Common myeloid progenitor, CD34-positive (primary cell): Measurements from ENCODE around the gene MID1.

ENCODE experiments used
- CTCF ChIA-PET: fragments of 350-600 bp; sonication (Branson Sonifier 250); formaldehyde crosslinking; loops from one replicate; lab custom pipeline; 2021; ENCODE audit warnings: antibody characterized with exemption; lab: Charles Lee
- POLR2A ChIA-PET: fragments of 350-600 bp; sonication (Branson Sonifier 250); formaldehyde crosslinking; loops from one replicate; lab custom pipeline; 2021; ENCODE audit warnings: antibody characterized with exemption; lab: Charles Lee
- DNase-seq, 3 donors: peaks; one replicate each; pipeline versions ENCODE4 v3.0.0 to v3.0.0-alpha.2; 2013
- H3K27ac ChIP-seq, 2 experiments: 1 replicate in 1 of 2; 2 replicates in 1 of 2; pipeline ENCODE4 v1.7.0; 2013; ENCODE audit warnings: inconsistent platforms in 2 of 2, low read length in 2 of 2, mild to moderate bottlenecking in 2 of 2, low read depth in 1 of 2, moderate library complexity in 1 of 2; ENCODE audit not compliant: severe bottlenecking in 2 of 2, insufficient read depth in 1 of 2, poor library complexity in 1 of 2
- H3K27me3 ChIP-seq, 5 experiments: replicated peaks in 2 of 5; 1 replicate in 3 of 5; 2 replicates in 2 of 5; pipeline versions ENCODE4 v1.6.1 to v1.7.0; 2013; ENCODE audit warnings: low read length in 4 of 5, mild to moderate bottlenecking in 2 of 5, moderate library complexity in 2 of 5, inconsistent platforms in 1 of 5; ENCODE audit not compliant: insufficient read depth in 5 of 5, control insufficient read depth in 4 of 5
- H3K36me3 ChIP-seq, 4 experiments: 1 replicate in 2 of 4; 2 replicates in 2 of 4; pipeline versions ENCODE4 v1.6.1 to v1.7.0; 2013; ENCODE audit warnings: low read length in 3 of 4, control low read depth in 1 of 4, mild to moderate bottlenecking in 1 of 4; ENCODE audit not compliant: control insufficient read depth in 4 of 4, insufficient read depth in 4 of 4
- H3K4me1 ChIP-seq, 4 experiments: 1 replicate in 3 of 4; 2 replicates in 1 of 4; pipeline versions ENCODE4 v1.6.1 to v1.7.1; 2013; ENCODE audit warnings: low read length in 3 of 4, mild to moderate bottlenecking in 3 of 4, control low read depth in 1 of 4, inconsistent platforms in 1 of 4, moderate library complexity in 1 of 4; ENCODE audit not compliant: control insufficient read depth in 4 of 4, insufficient read depth in 4 of 4; ENCODE audit errors: control extremely low read depth in 1 of 4
- H3K4me3 ChIP-seq, 7 experiments: 1 replicate in 4 of 7; 2 replicates in 3 of 7; pipeline versions ENCODE4 v1.5.1 to v1.7.0; 2013; ENCODE audit warnings: mild to moderate bottlenecking in 7 of 7, low read length in 6 of 7, moderate library complexity in 6 of 7, inconsistent platforms in 2 of 7, low read depth in 2 of 7, control low read depth in 1 of 7; ENCODE audit not compliant: insufficient read depth in 4 of 7, control insufficient read depth in 1 of 7; ENCODE audit errors: extremely low read depth in 1 of 7
- H3K9me3 ChIP-seq, 5 experiments: 1 replicate in 4 of 5; 2 replicates in 1 of 5; pipeline versions ENCODE4 v1.6.1 to v1.7.1; 2013; ENCODE audit warnings: low read length in 4 of 5, mild to moderate bottlenecking in 2 of 5, inconsistent platforms in 1 of 5, low read depth in 1 of 5, moderate library complexity in 1 of 5; ENCODE audit not compliant: control insufficient read depth in 4 of 5, insufficient read depth in 2 of 5; ENCODE audit errors: control extremely low read depth in 1 of 5
- WGBS: methylation state at CpG from one replicate; pipeline ENCODE4 v1.1.5; 2013; ENCODE audit not compliant: insufficient coverage; 5-methylcytosine and 5-hydroxymethylcytosine counted together

MID1 gene

GRCh38 chrX:10480861-10481260 lies 139.5 kb downstream of the MID1 start:
- Histone ChIP-seq H3K27me3 (peaks cover 0 to 5% (median 0%) of the 10 kb centered on the region in 5 experiments), H3K36me3 (no peaks in the 10 kb centered on the region), H3K4me3 (no peak overlapping the region), H3K9me3 (no peaks in the 10 kb centered on the region), H3K27ac (no peak overlapping the region), H3K4me1 (no peaks in the 10 kb centered on the region)
- WGBS, result 83% methylated on average over 3 of the region's 5 CpGs
- DNase-seq, result no peak
- CTCF ChIA-PET, result no interaction called here
- POLR2A ChIA-PET, result no interaction called here

GRCh38 chrX:10479508-10479907 lies 140.9 kb downstream of the MID1 start:
- ChIA-PET CTCF (no interaction called here), POLR2A (no interaction called here)
- Histone ChIP-seq H3K27ac (no peak overlapping the region), H3K27me3 (peaks cover 0 to 5% (median 0%) of the 10 kb centered on the region in 5 experiments), H3K9me3 (no peaks in the 10 kb centered on the region), H3K4me3 (no peak overlapping the region), H3K4me1 (no peaks in the 10 kb centered on the region), H3K36me3 (no peaks in the 10 kb centered on the region)
- 40% methylated on average over 1 of the region's 3 CpGs for WGBS
- DNase-seq, result no peak

- ChIA-PET CTCF (no interaction called here), POLR2A (no interaction called here)
- H3K4me1 ChIP-seq, result no peaks in the 10 kb centered on the region
- WGBS, result 87% methylated on average over 3 of the region's 3 CpGs
- no peaks in the 10 kb centered on the region for H3K9me3 ChIP-seq
- peaks cover 0 to 5% (median 0%) of the 10 kb centered on the region in 5 experiments for H3K27me3 ChIP-seq
- DNase-seq, result no peak
- H3K4me3 ChIP-seq, result no peak overlapping the region
- no peaks in the 10 kb centered on the region for H3K36me3 ChIP-seq
- no peak overlapping the region for H3K27ac ChIP-seq
Measured at GRCh38 chrX:10477525-10477924, 142.9 kb downstream of the MID1 start.

GRCh38 chrX:10474913-10475568 lies 145.3 kb downstream of the MID1 start:
- H3K4me1 ChIP-seq, result no peaks in the 10 kb centered on the region
- no peaks in the 10 kb centered on the region for H3K36me3 ChIP-seq
- H3K9me3 ChIP-seq, result no peaks in the 10 kb centered on the region
- DNase-seq, result no peak
- no peak overlapping the region for H3K4me3 ChIP-seq
- H3K27me3 ChIP-seq, result peaks cover 0 to 3% (median 0%) of the 10 kb centered on the region in 5 experiments
- WGBS, result 87% methylated on average over 4 of the region's 6 CpGs
- CTCF ChIA-PET, result no interaction called here
- no peak overlapping the region for H3K27ac ChIP-seq
- POLR2A ChIA-PET, result no interaction called here

- H3K9me3 ChIP-seq, result no peaks in the 10 kb centered on the region
- DNase-seq, result peak in 1 of 3 donors; percentile 1
- no peak overlapping the region for H3K4me3 ChIP-seq
- H3K36me3 ChIP-seq, result no peaks in the 10 kb centered on the region
- POLR2A ChIA-PET, result no interaction called here
- peaks cover 0 to 3% (median 0%) of the 10 kb centered on the region in 5 experiments for H3K27me3 ChIP-seq
- CTCF ChIA-PET, result no interaction called here
- H3K4me1 ChIP-seq, result no peaks in the 10 kb centered on the region
- no peak overlapping the region for H3K27ac ChIP-seq
- WGBS, result no CpG with 5 or more reads among the region's 1 CpG
Measured at GRCh38 chrX:10474510-10474909, 145.9 kb downstream of the MID1 start.

- ChIA-PET CTCF (no interaction called here), POLR2A (no interaction called here)
- WGBS, result 86% methylated on average over 2 of the region's 3 CpGs
- peaks cover 0 to 3% (median 0%) of the 10 kb centered on the region in 5 experiments for H3K27me3 ChIP-seq
- DNase-seq, result no peak
- peaks cover 0 to 12% (median 9%) of the 10 kb centered on the region in 4 experiments for H3K4me1 ChIP-seq
- no peaks in the 10 kb centered on the region for H3K36me3 ChIP-seq
- no peak overlapping the region for H3K27ac ChIP-seq
- H3K4me3 ChIP-seq, result no peak overlapping the region
- no peaks in the 10 kb centered on the region for H3K9me3 ChIP-seq
Measured at GRCh38 chrX:10471418-10471817, 149.0 kb downstream of the MID1 start.

GRCh38 chrX:10470009-10470408 lies 150.4 kb downstream of the MID1 start:
- H3K27ac ChIP-seq, result no peak overlapping the region

More at GRCh38 chrX:10470009-10470408, 150.4 kb downstream of the MID1 start:
- POLR2A ChIA-PET, result no interaction called here
- H3K4me3 ChIP-seq, result no peak overlapping the region
- peaks cover 0 to 12% (median 9%) of the 10 kb centered on the region in 4 experiments for H3K4me1 ChIP-seq
- no peak for DNase-seq
- H3K36me3 ChIP-seq, result no peaks in the 10 kb centered on the region
- H3K9me3 ChIP-seq, result no peaks in the 10 kb centered on the region
- CTCF ChIA-PET, result no interaction called here
- H3K27me3 ChIP-seq, result peaks cover 0 to 3% (median 0%) of the 10 kb centered on the region in 5 experiments
